ENCODE data around the gene FAF2.

Gene FAF2

GRCh38 chr5:176533390-176533789 is 85.2 kb downstream of the FAF2 start:
- Histone ChIP-seq H4K8ac (ENCODE audit: low read depth, low read length) (no peak overlapping the region), H4K12ac (ENCODE audit: low read depth, low read length) (peak overlapping the region; percentile 26), H3K23ac (ENCODE audit: low read length) (no peak overlapping the region), H3K18ac (ENCODE audit: low read length) (no peak overlapping the region), H3K4me2 (ENCODE audit: low read length) (no peak overlapping the region), H2AK5ac (ENCODE audit: low read length) (no peak overlapping the region), H3K79me1 (ENCODE audit: low read length) (peaks cover 13% of the 10 kb centered on the region), H2BK12ac (ENCODE audit: low read length) (no peak overlapping the region), H3K4me3 (ENCODE audit: low read depth, low read length) (no peak overlapping the region), H3K79me2 (ENCODE audit: control insufficient read depth, insufficient read depth, low read length, poor library complexity) (peaks cover 29% of the 10 kb centered on the region), H3K36me3 (ENCODE audit: control insufficient read depth in 1 of 2, insufficient read depth in 2 of 2, low read length in 2 of 2) (peaks cover 48 to 53% of the 10 kb centered on the region in 2 experiments), H4K91ac (ENCODE audit: low read depth, low read length) (no peak overlapping the region), H3K27me3 (ENCODE audit: insufficient read depth, low read length) (no peaks in the 10 kb centered on the region), H3K9me3 (ENCODE audit: insufficient read depth, low read depth, low read length) (no peaks in the 10 kb centered on the region), H3K27ac (ENCODE audit: low read depth, low read length) (no peak overlapping the region), H2AFZ (ENCODE audit: insufficient read depth, low read length, poor library complexity) (no peak overlapping the region), H3K4ac (ENCODE audit: low read depth, low read length) (peak overlapping the region; percentile 44), H2BK5ac (ENCODE audit: low read depth, low read length, poor library complexity) (no peak overlapping the region), H3K14ac (ENCODE audit: low read length) (no peak overlapping the region), H3K9ac (ENCODE audit: low read length) (no peak overlapping the region), H2BK120ac (ENCODE audit: insufficient read depth, low read length, poor library complexity) (no peak overlapping the region), H3K4me1 (ENCODE audit: control insufficient read depth in 1 of 2, insufficient read depth in 2 of 2, low read length in 2 of 2) (peaks cover 7 to 13% of the 10 kb centered on the region in 2 experiments)
- no CpG with 5 or more reads among the region's 8 CpGs for WGBS (ENCODE audit: extremely low coverage, insufficient coverage, insufficient read length)
- no peak for DNase-seq

- Histone ChIP-seq H3K4me2 (ENCODE audit: low read length) (peak overlapping the region; percentile 1), H3K18ac (ENCODE audit: low read length) (no peak overlapping the region), H3K27ac (ENCODE audit: low read depth, low read length) (no peak overlapping the region), H4K91ac (ENCODE audit: low read depth, low read length) (no peak overlapping the region), H2BK120ac (ENCODE audit: insufficient read depth, low read length, poor library complexity) (no peak overlapping the region), H3K4me3 (ENCODE audit: low read depth, low read length) (no peak overlapping the region), H2BK5ac (ENCODE audit: low read depth, low read length, poor library complexity) (no peak overlapping the region), H2BK12ac (ENCODE audit: low read length) (no peak overlapping the region), H3K36me3 (ENCODE audit: control insufficient read depth in 1 of 2, insufficient read depth in 2 of 2, low read length in 2 of 2) (peaks cover 41 to 47% of the 10 kb centered on the region in 2 experiments), H3K23ac (ENCODE audit: low read length) (no peak overlapping the region), H3K79me1 (ENCODE audit: low read length) (peaks cover 13% of the 10 kb centered on the region), H2AFZ (ENCODE audit: insufficient read depth, low read length, poor library complexity) (no peak overlapping the region), H2AK5ac (ENCODE audit: low read length) (no peak overlapping the region), H3K14ac (ENCODE audit: low read length) (no peak overlapping the region), H3K4me1 (ENCODE audit: control insufficient read depth in 1 of 2, insufficient read depth in 2 of 2, low read length in 2 of 2) (peaks cover 7 to 13% of the 10 kb centered on the region in 2 experiments), H4K12ac (ENCODE audit: low read depth, low read length) (no peak overlapping the region), H3K9ac (ENCODE audit: low read length) (no peak overlapping the region), H3K9me3 (ENCODE audit: insufficient read depth, low read depth, low read length) (no peaks in the 10 kb centered on the region), H4K8ac (ENCODE audit: low read depth, low read length) (no peak overlapping the region), H3K79me2 (ENCODE audit: control insufficient read depth, insufficient read depth, low read length, poor library complexity) (peaks cover 29% of the 10 kb centered on the region), H3K27me3 (ENCODE audit: insufficient read depth, low read length) (no peaks in the 10 kb centered on the region), H3K4ac (ENCODE audit: low read depth, low read length) (peak overlapping the region; percentile 84)
- WGBS (ENCODE audit: extremely low coverage, insufficient coverage, insufficient read length): no CpG with 5 or more reads among the region's 10 CpGs
- DNase-seq: no peak
Observed at GRCh38 chr5:176533894-176534611, 85.9 kb downstream of the FAF2 start.

DNA sequence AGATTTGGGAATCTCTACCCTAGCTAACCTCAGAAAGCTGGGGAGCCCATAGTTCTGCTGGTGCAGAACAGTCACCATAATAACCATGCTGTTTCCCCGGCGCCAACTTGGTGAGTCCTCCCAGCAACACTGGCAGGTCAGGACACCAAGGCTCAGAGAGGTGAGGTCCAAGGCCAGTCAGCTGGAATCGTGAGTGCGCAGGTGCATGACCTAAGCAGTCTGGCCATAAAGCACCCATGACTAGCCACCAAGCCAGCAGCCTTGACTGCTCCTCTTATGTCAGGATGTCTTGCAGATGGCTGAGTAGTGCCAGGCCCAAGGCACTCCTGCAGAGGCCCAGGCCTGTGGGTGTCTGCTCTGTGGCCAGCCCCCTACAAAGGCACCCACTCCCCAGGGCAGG is 86.5 kb downstream of the FAF2 start:
- no peak overlapping the region for H3K14ac ChIP-seq (ENCODE audit: low read length)
- H4K12ac ChIP-seq (ENCODE audit: low read depth, low read length): no peak overlapping the region
- peaks cover 35 to 41% of the 10 kb centered on the region in 2 experiments for H3K36me3 ChIP-seq (ENCODE audit: control insufficient read depth in 1 of 2, insufficient read depth in 2 of 2, low read length in 2 of 2)
- peak overlapping the region; percentile 84 for H3K4ac ChIP-seq (ENCODE audit: low read depth, low read length)
- no peak overlapping the region for H3K27ac ChIP-seq (ENCODE audit: low read depth, low read length)
- H3K4me3 ChIP-seq (ENCODE audit: low read depth, low read length): no peak overlapping the region
- peak overlapping the region; percentile 1 for H3K4me2 ChIP-seq (ENCODE audit: low read length)
- H3K18ac ChIP-seq (ENCODE audit: low read length): no peak overlapping the region
- no peak overlapping the region for H2AFZ ChIP-seq (ENCODE audit: insufficient read depth, low read length, poor library complexity)
- no peak for DNase-seq
- no peak overlapping the region for H3K23ac ChIP-seq (ENCODE audit: low read length)
- H4K91ac ChIP-seq (ENCODE audit: low read depth, low read length): no peak overlapping the region
- H2AK5ac ChIP-seq (ENCODE audit: low read length): no peak overlapping the region
- H3K4me1 ChIP-seq (ENCODE audit: control insufficient read depth in 1 of 2, insufficient read depth in 2 of 2, low read length in 2 of 2): peaks cover 7 to 13% of the 10 kb centered on the region in 2 experiments
- no peak overlapping the region for H3K9ac ChIP-seq (ENCODE audit: low read length)
- WGBS (ENCODE audit: extremely low coverage, insufficient coverage, insufficient read length): no CpG with 5 or more reads among the region's 4 CpGs
- peaks cover 13% of the 10 kb centered on the region for H3K79me1 ChIP-seq (ENCODE audit: low read length)
- no peaks in the 10 kb centered on the region for H3K9me3 ChIP-seq (ENCODE audit: insufficient read depth, low read depth, low read length)
- H2BK12ac ChIP-seq (ENCODE audit: low read length): no peak overlapping the region
- no peak overlapping the region for H4K8ac ChIP-seq (ENCODE audit: low read depth, low read length)
- H3K79me2 ChIP-seq (ENCODE audit: control insufficient read depth, insufficient read depth, low read length, poor library complexity): peaks cover 29% of the 10 kb centered on the region
- H3K27me3 ChIP-seq (ENCODE audit: insufficient read depth, low read length): no peaks in the 10 kb centered on the region
- no peak overlapping the region for H2BK120ac ChIP-seq (ENCODE audit: insufficient read depth, low read length, poor library complexity)
- H2BK5ac ChIP-seq (ENCODE audit: low read depth, low read length, poor library complexity): no peak overlapping the region

- H2BK12ac ChIP-seq (ENCODE audit: low read length): no peak overlapping the region
- H3K4me2 ChIP-seq (ENCODE audit: low read length): peak overlapping the region; percentile 83
- no peak overlapping the region for H2BK5ac ChIP-seq (ENCODE audit: low read depth, low read length, poor library complexity)
- no peak overlapping the region for H4K12ac ChIP-seq (ENCODE audit: low read depth, low read length)
- no peaks in the 10 kb centered on the region for H3K27me3 ChIP-seq (ENCODE audit: insufficient read depth, low read length)
- no peak overlapping the region for H3K27ac ChIP-seq (ENCODE audit: low read depth, low read length)
- H3K18ac ChIP-seq (ENCODE audit: low read length): no peak overlapping the region
- no peak overlapping the region for H4K91ac ChIP-seq (ENCODE audit: low read depth, low read length)
- H2BK120ac ChIP-seq (ENCODE audit: insufficient read depth, low read length, poor library complexity): no peak overlapping the region
- H2AK5ac ChIP-seq (ENCODE audit: low read length): peak overlapping the region; percentile 3
- H3K14ac ChIP-seq (ENCODE audit: low read length): peak overlapping the region; percentile 22
- peaks cover 13% of the 10 kb centered on the region for H3K79me1 ChIP-seq (ENCODE audit: low read length)
- no peak for DNase-seq
- H3K9me3 ChIP-seq (ENCODE audit: insufficient read depth, low read depth, low read length): no peaks in the 10 kb centered on the region
- peak overlapping the region; percentile 84 for H3K4ac ChIP-seq (ENCODE audit: low read depth, low read length)
- WGBS (ENCODE audit: extremely low coverage, insufficient coverage, insufficient read length): no CpG with 5 or more reads among the region's 11 CpGs
- H3K23ac ChIP-seq (ENCODE audit: low read length): no peak overlapping the region
- peaks cover 7 to 13% of the 10 kb centered on the region in 2 experiments for H3K4me1 ChIP-seq (ENCODE audit: control insufficient read depth in 1 of 2, insufficient read depth in 2 of 2, low read length in 2 of 2)
- H3K36me3 ChIP-seq (ENCODE audit: control insufficient read depth in 1 of 2, insufficient read depth in 2 of 2, low read length in 2 of 2): peaks cover 33 to 38% of the 10 kb centered on the region in 2 experiments
- H2AFZ ChIP-seq (ENCODE audit: insufficient read depth, low read length, poor library complexity): no peak overlapping the region
- H3K4me3 ChIP-seq (ENCODE audit: low read depth, low read length): no peak overlapping the region
- H3K79me2 ChIP-seq (ENCODE audit: control insufficient read depth, insufficient read depth, low read length, poor library complexity): peaks cover 29% of the 10 kb centered on the region
- H4K8ac ChIP-seq (ENCODE audit: low read depth, low read length): no peak overlapping the region
- H3K9ac ChIP-seq (ENCODE audit: low read length): peak overlapping the region; percentile 20
Observed at GRCh38 chr5:176535101-176535663, 87.0 kb downstream of the FAF2 start.
